ENCODE results near the gene PHLDB3.
A peak's percentile ranks its signal among the peaks of the same experiment; 100 is the strongest.
"Not testable (repeated sequence)": the region's sequence is repeated elsewhere in the genome, so short reads cannot be mapped to it uniquely, and the experiment has no call there.

The PHLDB3 gene

GRCh38 chr19:43466793-43467192 lies 37.8 kb downstream of the PHLDB3 start:
- no peak for DNase-seq

- no peak for DNase-seq
Observed at GRCh38 chr19:43465468-43466120, 39.0 kb downstream of the PHLDB3 start, which contains the start of gene LYPD3. Gene LYPD3, minus strand, starts transcription at chr19:43465608. Its CDS starts 37 bp downstream, at chr19:43465571.

- no peak for DNase-seq
Observed at GRCh38 chr19:43464134-43464775, 40.3 kb downstream of the PHLDB3 start.

- peak; percentile 90 for DNase-seq
Observed at GRCh38 chr19:43463381-43464133, 41.0 kb downstream of the PHLDB3 start.

- no peak for DNase-seq
Observed at GRCh38 chr19:43462785-43463380, 41.7 kb downstream of the PHLDB3 start.

GRCh38 chr19:43462383-43462782 lies 42.2 kb downstream of the PHLDB3 start:
- no peak for DNase-seq

GRCh38 chr19:43461303-43461702 lies 43.2 kb downstream of the PHLDB3 start:
- DNase-seq, result no peak

GRCh38 chr19:43460362-43461016 lies 44.1 kb downstream of the PHLDB3 start:
- no peak for DNase-seq

GRCh38 chr19:43457809-43458208 lies 46.7 kb downstream of the PHLDB3 start:
- no peak for DNase-seq

GRCh38 chr19:43455321-43456113 lies 49.0 kb downstream of the PHLDB3 start:
- no peak for DNase-seq

- no peak for DNase-seq
Observed at GRCh38 chr19:43454031-43454430, 50.5 kb downstream of the PHLDB3 start.

- DNase-seq, result no peak
Observed at GRCh38 chr19:43452582-43452981, 52.0 kb downstream of the PHLDB3 start.

GRCh38 chr19:43450545-43450997 lies 54.0 kb downstream of the PHLDB3 start:
- peak; percentile 77 for DNase-seq

- no peak for DNase-seq
Observed at GRCh38 chr19:43447655-43448054, 56.9 kb downstream of the PHLDB3 start.

- DNase-seq, result peak; percentile 66
Observed at GRCh38 chr19:43446746-43447489, 57.6 kb downstream of the PHLDB3 start.

- no peak for DNase-seq
Observed at GRCh38 chr19:43445426-43445825, 59.1 kb downstream of the PHLDB3 start.

GRCh38 chr19:43444531-43445287 lies 59.8 kb downstream of the PHLDB3 start:
- DNase-seq, result no peak

- not testable (repeated sequence) for DNase-seq
Observed at GRCh38 chr19:43444091-43444490, 60.5 kb downstream of the PHLDB3 start.

- no peak for DNase-seq
Observed at GRCh38 chr19:43441716-43442115, 62.8 kb downstream of the PHLDB3 start.

GRCh38 chr19:43439709-43440063 lies 64.9 kb downstream of the PHLDB3 start:
- no peak for DNase-seq
